Loucy (cell line): ENCODE measurements around the gene CISD2.
"Not testable (repeated sequence)": the region's sequence is repeated elsewhere in the genome, so short reads cannot be mapped to it uniquely, and the experiment has no call there.

Experiments used
- H2AFZ ChIP-seq: fragments of 200-600 bp; sonication (generic); 2 replicates; pipeline ENCODE4 v1.6.0; 2016; ENCODE audit warnings: antibody characterized with exemption, mild to moderate bottlenecking, low read length, moderate library complexity
- H3F3A ChIP-seq: fragments of 200-600 bp; 2 replicates; pipeline ENCODE4 v1.6.0; 2016; ENCODE audit warnings: antibody characterized with exemption, low read depth, mild to moderate bottlenecking
- H3K27me3 ChIP-seq: fragments of 200-600 bp; sonication (generic); 2 replicates; pipeline ENCODE4 v1.6.1; 2014; ENCODE audit warnings: low read length, mild to moderate bottlenecking; ENCODE audit not compliant: insufficient read depth, poor library complexity, severe bottlenecking
- H3K36me3 ChIP-seq: fragments of 200-600 bp; sonication (generic); 2 replicates; pipeline ENCODE4 v1.6.1; 2016; ENCODE audit warnings: low read length; ENCODE audit not compliant: insufficient read depth
- H3K4me1 ChIP-seq: fragments of 200-600 bp; sonication (generic); 2 replicates; pipeline ENCODE4 v1.5.1; 2014; ENCODE audit warnings: low read length, mild to moderate bottlenecking; ENCODE audit not compliant: insufficient read depth, poor library complexity, severe bottlenecking
- H3K4me2 ChIP-seq: fragments of 200-600 bp; sonication (generic); 2 replicates; pipeline ENCODE4 v1.6.0; 2014; ENCODE audit warnings: antibody characterized with exemption, low read length, low read depth, mild to moderate bottlenecking; ENCODE audit not compliant: poor library complexity, severe bottlenecking
- H3K4me3 ChIP-seq: fragments of 200-600 bp; sonication (generic); 2 replicates; pipeline ENCODE4 v1.5.1; 2014; ENCODE audit warnings: low read length, mild to moderate bottlenecking, mixed read lengths; ENCODE audit not compliant: poor library complexity, severe bottlenecking
- H3K79me2 ChIP-seq: fragments of 200-600 bp; sonication (generic); 2 replicates; pipeline ENCODE4 v1.6.1; 2014; ENCODE audit warnings: low read length; ENCODE audit not compliant: insufficient read depth
- H3K9ac ChIP-seq: fragments of 200-600 bp; sonication (generic); 2 replicates; pipeline ENCODE4 v1.6.0; 2014; ENCODE audit warnings: mild to moderate bottlenecking, low read depth, low read length, moderate library complexity; ENCODE audit not compliant: poor library complexity, severe bottlenecking
- H3K9me2 ChIP-seq: fragments of 200-600 bp; sonication (generic); replicated peaks from 2 replicates; pipeline ENCODE4 v1.6.1; 2016; ENCODE audit warnings: low read depth, low read length, mixed read lengths
- H3K9me3 ChIP-seq: fragments of 200-600 bp; sonication (generic); 2 replicates; pipeline ENCODE4 v1.6.1; 2014; ENCODE audit warnings: mild to moderate bottlenecking, antibody characterized with exemption, low read length, low read depth; ENCODE audit not compliant: insufficient read depth
- H4K20me1 ChIP-seq: fragments of 200-600 bp; sonication (generic); 2 replicates; pipeline ENCODE4 v1.6.0; 2014; ENCODE audit warnings: antibody characterized with exemption, low read length, mild to moderate bottlenecking; ENCODE audit not compliant: insufficient read depth, poor library complexity, severe bottlenecking
- CTCF ChIP-seq: fragments of 200-600 bp; sonication (generic); conservative IDR thresholded peaks from 2 replicates; pipeline ENCODE4 v1.5.1; 2014; ENCODE audit warnings: mild to moderate bottlenecking, antibody characterized with exemption, low read length
- EZH2phosphoT487 ChIP-seq: fragments of 200-600 bp; IDR thresholded peaks from 2 replicates; pipeline ENCODE4 v1.6.1; 2018; ENCODE audit warnings: antibody characterized with exemption, mild to moderate bottlenecking, moderate library complexity, borderline replicate concordance

The CISD2 gene

DNA sequence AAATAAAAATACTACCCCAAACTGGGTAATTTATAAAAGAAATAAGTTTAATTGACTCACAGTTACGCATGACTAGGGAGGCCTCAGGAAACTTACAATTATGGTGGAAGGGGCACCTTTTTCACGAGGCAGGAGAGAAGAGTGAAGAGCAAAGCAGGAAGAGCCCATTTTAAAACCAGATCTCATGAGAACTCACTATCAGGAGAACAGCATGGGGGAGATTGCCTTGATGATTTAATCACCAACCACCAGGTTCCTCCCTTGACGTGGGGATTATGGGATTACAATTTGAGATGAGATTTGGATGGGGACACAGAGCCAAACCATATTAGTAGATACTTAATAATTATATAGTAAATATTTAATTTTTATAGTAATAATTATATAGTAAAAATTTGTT, 10.1 kb downstream of the CISD2 start:
- Histone ChIP-seq H3K9ac (no peak overlapping the region), H3F3A (no peaks in the 10 kb centered on the region), H3K79me2 (peaks cover 30% of the 10 kb centered on the region; the same call in 1 of the 2 replicates)

GRCh38 chr4:102881343-102881742, 12.6 kb downstream of the CISD2 start:
- no peak overlapping the region for H3K9ac ChIP-seq
- H3K9me2 ChIP-seq: no peaks in the 10 kb centered on the region
- H3K27me3 ChIP-seq: no peaks in the 10 kb centered on the region
- 0 out of 2 replicates have a peak, but pooled peaks cover 8% of the 10 kb centered on the region for H3K79me2 ChIP-seq
- H3K4me1 ChIP-seq: peaks cover 10% of the 10 kb centered on the region
- no peak overlapping the region for H2AFZ ChIP-seq
- no peaks in the 10 kb centered on the region for H3F3A ChIP-seq
- no peak overlapping the region for H3K4me3 ChIP-seq
- H3K4me2 ChIP-seq: peak overlapping the region; percentile 1
- TF ChIP-seq EZH2phosphoT487: no peak
- peaks cover 12% of the 10 kb centered on the region; the same call in 1 of the 2 replicates for H3K36me3 ChIP-seq
- H3K9me3 ChIP-seq: peaks cover 4% of the 10 kb centered on the region; the same call in 1 of the 2 replicates
- no peaks in the 10 kb centered on the region for H4K20me1 ChIP-seq

More for the DNA sequence above, 10.1 kb downstream of the CISD2 start:
- peaks cover 16% of the 10 kb centered on the region; the same call in 1 of the 2 replicates for H3K36me3 ChIP-seq
- H3K4me3 ChIP-seq: no peak overlapping the region
- H3K4me2 ChIP-seq: no peak overlapping the region
- H4K20me1 ChIP-seq: no peaks in the 10 kb centered on the region
- TF ChIP-seq CTCF (no peak), EZH2phosphoT487 (no peak)
- no peaks in the 10 kb centered on the region for H3K27me3 ChIP-seq
- H3K9me3 ChIP-seq: peaks cover 4% of the 10 kb centered on the region; the same call in 1 of the 2 replicates
- H3K4me1 ChIP-seq: peaks cover 10% of the 10 kb centered on the region
- no peaks in the 10 kb centered on the region for H3K9me2 ChIP-seq
- no peak overlapping the region for H2AFZ ChIP-seq

GRCh38 chr4:102883278-102883677, 14.5 kb downstream of the CISD2 start:
- H3K9me3 ChIP-seq: no peaks in the 10 kb centered on the region
- H4K20me1 ChIP-seq: no peaks in the 10 kb centered on the region
- no peak overlapping the region for H3K9ac ChIP-seq
- H3K9me2 ChIP-seq: no peaks in the 10 kb centered on the region
- no peak overlapping the region for H3K4me3 ChIP-seq
- no peak for TF ChIP-seq CTCF
- 0 out of 2 replicates have a peak, but pooled peaks cover 7% of the 10 kb centered on the region for H3K79me2 ChIP-seq
- no peaks in the 10 kb centered on the region for H3K27me3 ChIP-seq
- H3K4me2 ChIP-seq: no peak overlapping the region
- H3F3A ChIP-seq: no peaks in the 10 kb centered on the region
- no peaks in the 10 kb centered on the region for H3K36me3 ChIP-seq
- peaks cover 10% of the 10 kb centered on the region for H3K4me1 ChIP-seq
- H2AFZ ChIP-seq: no peak overlapping the region

- H3K4me2 ChIP-seq, H3K9ac ChIP-seq, H3K9me3 ChIP-seq, H3K36me3 ChIP-seq, H3K27me3 ChIP-seq, H2AFZ ChIP-seq, H3K9me2 ChIP-seq, H3K4me1 ChIP-seq, H3K4me3 ChIP-seq, H3F3A ChIP-seq, H4K20me1 ChIP-seq, H3K79me2 ChIP-seq: not testable (repeated sequence)
These were observed 19.8 kb downstream of the CISD2 start for GRCh38 chr4:102888570-102888969.

- H3K9me3 ChIP-seq, H3K79me2 ChIP-seq, H3K9me2 ChIP-seq, H3K4me2 ChIP-seq, H4K20me1 ChIP-seq, H3K9ac ChIP-seq, H2AFZ ChIP-seq, H3K4me1 ChIP-seq, H3K27me3 ChIP-seq, H3K4me3 ChIP-seq, H3K36me3 ChIP-seq, H3F3A ChIP-seq: not testable (repeated sequence)
These were observed 21.1 kb downstream of the CISD2 start for GRCh38 chr4:102889866-102890265.

DNA sequence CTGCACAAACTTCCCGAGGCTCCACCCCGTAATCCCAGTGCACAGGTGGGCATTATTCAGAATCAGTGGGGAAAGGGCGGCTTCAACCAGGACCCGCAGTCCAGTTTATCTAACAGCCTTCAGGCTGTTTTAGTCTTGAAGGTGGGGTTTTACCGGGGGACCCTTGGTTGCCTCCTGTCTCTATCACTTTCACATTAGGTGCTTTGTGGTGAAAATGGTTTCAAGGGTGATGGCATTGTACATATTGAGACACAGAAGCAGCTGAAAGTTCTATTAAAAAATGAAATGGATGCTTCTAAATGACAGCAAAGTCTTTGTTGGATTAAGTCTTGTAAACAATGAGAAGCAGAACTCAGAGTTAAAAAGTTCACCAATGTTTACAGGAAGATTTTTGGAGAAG, 27.8 kb downstream of the CISD2 start:
- H3F3A ChIP-seq, H3K9ac ChIP-seq, H2AFZ ChIP-seq, H3K27me3 ChIP-seq, H3K4me2 ChIP-seq, H3K4me1 ChIP-seq, H3K9me2 ChIP-seq, H3K9me3 ChIP-seq, H3K36me3 ChIP-seq, H4K20me1 ChIP-seq, H3K4me3 ChIP-seq, H3K79me2 ChIP-seq: not testable (repeated sequence)
